ENCODE data around the gene TMEM132C.

DNA sequence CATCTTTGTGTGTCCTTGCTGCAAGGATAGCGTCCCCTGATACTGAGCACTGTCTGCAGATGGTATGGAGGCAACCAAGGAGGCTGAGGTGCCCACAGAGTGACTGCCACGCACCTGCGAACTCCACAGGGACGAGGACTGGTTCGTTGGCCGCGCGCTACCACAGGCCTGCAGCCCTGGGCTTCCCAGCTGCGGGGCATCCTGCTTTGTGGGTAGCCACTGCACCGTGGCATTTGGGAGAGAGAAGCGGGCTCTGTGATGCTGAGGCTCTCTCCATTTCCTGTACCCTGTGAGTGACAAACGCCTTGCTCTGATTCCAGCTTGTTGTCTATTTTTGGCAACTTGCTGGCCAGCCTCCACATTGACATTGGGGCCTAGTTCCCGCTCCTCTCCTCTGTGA is 480.5 kb downstream of the TMEM132C start:
- no peak for TF ChIP-seq CTCF (IDR thresholded peaks at IDR 0.05)
- no peak for TF ChIP-seq POLR2A (IDR thresholded peaks at IDR 0.05)

Data from lower leg skin (tissue), 3 donors.